ENCODE data around the gene NR4A3. TPM values are rescaled to one million over a fixed set of nuclear protein-coding genes. Genes with fewer than 3 reads are reported as not detected.

The NR4A3 gene
- total and polyA plus RNA-seq, 9 of the 15 experiments (the other 6 are each of a cell fraction or from before 2014, with no cell fraction given): 0.04 to 0.07 TPM; not detected in 7

DNA sequence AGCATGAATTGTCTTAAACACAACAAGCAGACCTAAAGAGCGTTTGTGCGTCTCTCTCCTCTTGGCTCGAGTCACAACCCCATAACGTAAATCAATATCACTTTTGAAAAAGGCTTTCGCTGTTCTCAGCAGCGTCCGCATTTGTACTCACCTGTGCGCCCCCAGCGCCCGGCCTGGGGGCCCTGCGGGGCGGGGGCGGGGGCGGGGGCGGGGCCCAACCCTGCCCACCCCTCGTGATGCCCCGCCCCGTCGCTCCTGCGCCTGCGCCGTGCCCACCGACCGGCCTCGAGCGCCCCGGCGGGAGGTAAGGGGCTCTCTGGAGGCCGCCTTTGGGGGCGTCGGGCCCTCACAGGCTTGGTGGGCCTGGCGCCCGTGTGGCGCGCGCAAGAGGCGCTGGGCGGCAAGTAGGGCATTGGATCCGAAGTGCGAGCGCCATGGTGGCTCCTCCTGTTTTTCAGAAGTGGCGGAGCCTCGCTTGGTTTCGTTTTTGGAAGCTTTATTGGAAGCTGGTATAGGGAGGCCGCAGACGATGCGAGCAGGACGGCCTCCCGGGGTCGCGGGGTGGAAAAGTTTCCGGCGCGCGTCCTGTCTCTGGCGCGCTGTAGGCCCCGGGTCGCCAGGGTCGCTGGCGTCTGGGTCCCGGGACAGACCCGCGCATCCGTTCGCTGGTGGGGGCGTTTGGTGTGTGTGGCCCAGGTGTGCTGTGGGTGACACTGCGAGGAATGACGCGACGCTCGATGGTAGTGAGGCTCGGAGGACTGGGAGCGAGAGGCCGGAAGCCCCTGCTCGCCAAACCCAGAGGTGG, 84.9 kb downstream of the NR4A3 start, which contains the start of gene STX17 (continued):
- TF ChIP-seq, protein P1, sequence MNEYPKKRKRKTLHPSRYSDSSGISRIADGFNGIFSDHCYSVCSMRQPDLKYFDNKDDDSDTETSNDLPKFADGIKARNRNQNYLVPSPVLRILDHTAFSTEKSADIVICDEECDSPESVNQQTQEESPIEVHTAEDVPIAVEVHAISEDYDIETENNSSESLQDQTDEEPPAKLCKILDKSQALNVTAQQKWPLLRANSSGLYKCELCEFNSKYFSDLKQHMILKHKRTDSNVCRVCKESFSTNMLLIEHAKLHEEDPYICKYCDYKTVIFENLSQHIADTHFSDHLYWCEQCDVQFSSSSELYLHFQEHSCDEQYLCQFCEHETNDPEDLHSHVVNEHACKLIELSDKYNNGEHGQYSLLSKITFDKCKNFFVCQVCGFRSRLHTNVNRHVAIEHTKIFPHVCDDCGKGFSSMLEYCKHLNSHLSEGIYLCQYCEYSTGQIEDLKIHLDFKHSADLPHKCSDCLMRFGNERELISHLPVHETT (CRISPR knock-in tag; conservative IDR thresholded peaks at IDR 0.05 in 1 of 2, IDR thresholded peaks at IDR 0.05 in 1 of 2): 0 out of 4 replicates have a peak, but pooled peaks of 1 of the 2 experiments have one; percentile 31
- TF ChIP-seq STAT5B (CRISPR knock-in tag; IDR thresholded peaks at IDR 0.05): no peak
- no peak for TF ChIP-seq TBP (optimal IDR thresholded peaks at IDR 0.05; ENCODE audit: low read depth, low read length)
- no peak for TF ChIP-seq ZBTB8A (IDR thresholded peaks at IDR 0.05; ENCODE audit: partially characterized antibody)
- TF ChIP-seq ZKSCAN1 (IDR thresholded peaks at IDR 0.05; ENCODE audit: low read depth, low read length): no peak
- TF ChIP-seq, protein P2, sequence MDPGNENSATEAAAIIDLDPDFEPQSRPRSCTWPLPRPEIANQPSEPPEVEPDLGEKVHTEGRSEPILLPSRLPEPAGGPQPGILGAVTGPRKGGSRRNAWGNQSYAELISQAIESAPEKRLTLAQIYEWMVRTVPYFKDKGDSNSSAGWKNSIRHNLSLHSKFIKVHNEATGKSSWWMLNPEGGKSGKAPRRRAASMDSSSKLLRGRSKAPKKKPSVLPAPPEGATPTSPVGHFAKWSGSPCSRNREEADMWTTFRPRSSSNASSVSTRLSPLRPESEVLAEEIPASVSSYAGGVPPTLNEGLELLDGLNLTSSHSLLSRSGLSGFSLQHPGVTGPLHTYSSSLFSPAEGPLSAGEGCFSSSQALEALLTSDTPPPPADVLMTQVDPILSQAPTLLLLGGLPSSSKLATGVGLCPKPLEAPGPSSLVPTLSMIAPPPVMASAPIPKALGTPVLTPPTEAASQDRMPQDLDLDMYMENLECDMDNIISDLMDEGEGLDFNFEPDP (CRISPR knock-in tag; IDR thresholded peaks at IDR 0.05): no peak
- TF ChIP-seq ZEB2 (IDR thresholded peaks at IDR 0.05): peak; percentile 85; the same call in 1 of the 2 replicates
- no peak for TF ChIP-seq KDM1A (IDR thresholded peaks at IDR 0.05)
- TF ChIP-seq CBFA2T2 (conservative IDR thresholded peaks at IDR 0.05): no peak
- no peak for TF ChIP-seq TBL1XR1 (IDR thresholded peaks at IDR 0.05; ENCODE audit: low read length in 2 of 2)
- no peak for TF ChIP-seq ZNF133 (CRISPR knock-in tag; IDR thresholded peaks at IDR 0.05)
- no peak for TF ChIP-seq SMAD1 (IDR thresholded peaks at IDR 0.05; ENCODE audit: low read depth, low read length, partially characterized antibody)
- no peak for TF ChIP-seq ETV6 (IDR thresholded peaks at IDR 0.05; ENCODE audit: borderline replicate concordance in 1 of 2, low read depth in 2 of 2, low read length in 1 of 2)
- no peak for TF ChIP-seq ETV6 (CRISPR knock-in tag; IDR thresholded peaks at IDR 0.05; ENCODE audit: borderline replicate concordance)
- no peak for TF ChIP-seq ZC3H8 (IDR thresholded peaks at IDR 0.05)
- TF ChIP-seq SLC30A9 (CRISPR knock-in tag; IDR thresholded peaks at IDR 0.05): no peak
- peak; percentile 69; the same call in 1 of the 2 replicates for TF ChIP-seq ZBTB7A (IDR thresholded peaks at IDR 0.05; ENCODE audit: borderline replicate concordance, control insufficient read depth, low read depth, low read length)
- TF ChIP-seq, protein P3, sequence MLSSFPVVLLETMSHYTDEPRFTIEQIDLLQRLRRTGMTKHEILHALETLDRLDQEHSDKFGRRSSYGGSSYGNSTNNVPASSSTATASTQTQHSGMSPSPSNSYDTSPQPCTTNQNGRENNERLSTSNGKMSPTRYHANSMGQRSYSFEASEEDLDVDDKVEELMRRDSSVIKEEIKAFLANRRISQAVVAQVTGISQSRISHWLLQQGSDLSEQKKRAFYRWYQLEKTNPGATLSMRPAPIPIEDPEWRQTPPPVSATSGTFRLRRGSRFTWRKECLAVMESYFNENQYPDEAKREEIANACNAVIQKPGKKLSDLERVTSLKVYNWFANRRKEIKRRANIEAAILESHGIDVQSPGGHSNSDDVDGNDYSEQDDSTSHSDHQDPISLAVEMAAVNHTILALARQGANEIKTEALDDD (IDR thresholded peaks at IDR 0.05): no peak
- TF ChIP-seq ZFPM2 (CRISPR knock-in tag; IDR thresholded peaks at IDR 0.05): no peak
- no peak for TF ChIP-seq FOXA1 (IDR thresholded peaks at IDR 0.05; ENCODE audit: borderline replicate concordance)
- TF ChIP-seq HMGN3 (IDR thresholded peaks at IDR 0.05; ENCODE audit: borderline replicate concordance, extremely low read depth, insufficient read length, low read depth, low read length): peak; percentile 67
- no peak for TF ChIP-seq ZNF282 (CRISPR knock-in tag; IDR thresholded peaks at IDR 0.05)
- TF ChIP-seq YY1 (IDR thresholded peaks at IDR 0.05; ENCODE audit: borderline replicate concordance in 1 of 3, control insufficient read depth in 1 of 3, extremely low read depth in 1 of 3, insufficient read depth in 3 of 3, insufficient read length in 1 of 3, insufficient replicate concordance in 2 of 3, low read depth in 1 of 3, low read length in 2 of 3): peak in 2 of 3 experiments; percentile 45 to 48
- TF ChIP-seq GATAD2B (IDR thresholded peaks at IDR 0.05; ENCODE audit: borderline replicate concordance): no peak
- TF ChIP-seq SIN3A (IDR thresholded peaks at IDR 0.05; ENCODE audit: borderline replicate concordance in 2 of 2, control insufficient read depth in 1 of 2, low read depth in 2 of 2, low read length in 2 of 2): no peak
